Endothelial cell of umbilical vein (primary cell): ENCODE measurements around the gene GDI2. TPM values are rescaled to one million over a fixed set of nuclear protein-coding genes. Genes with fewer than 3 reads are reported as not detected.

Experiments
- BruUV-seq: library from RNA; stranded (reverse); fragments of 400-500 nt; replicated peaks from 2 replicates; lab custom pipeline; 2021; lab: Mats Ljungman, UMichigan
- CTCF ChIA-PET: fragments of 300-600, 350-600 bp; sonication (Branson Sonifier 250); formaldehyde crosslinking; loops from one replicate; lab custom pipeline; 2021; ENCODE audit warnings: antibody characterized with exemption, inconsistent platforms; lab: Charles Lee
- POLR2A ChIA-PET: fragments of 300-600, 350-600 bp; sonication (Branson Sonifier 250); formaldehyde crosslinking; loops from one replicate; lab custom pipeline; 2021; ENCODE audit warnings: antibody characterized with exemption, inconsistent platforms; lab: Charles Lee
- DNase-seq: peaks from one replicate; pipeline ENCODE4 v3.0.0-alpha.2; 2011; ENCODE audit warnings: low read depth, low spot score
- FAIRE-seq: peaks from 2 replicates; lab custom pipeline; 2011; peaks lifted over from hg19 to GRCh38; lab: Jason Lieb, UNC
- H2AFZ ChIP-seq: 2 replicates; pipeline ENCODE4 v1.6.0; 2012; ENCODE audit warnings: low read depth, low read length, control low read depth, inconsistent platforms
- H3K27ac ChIP-seq: 2 replicates; pipeline ENCODE4 v1.5.1; 2011; ENCODE audit warnings: low read depth, mild to moderate bottlenecking, control low read depth, low read length, moderate library complexity; ENCODE audit not compliant: insufficient read depth
- H3K27me3 ChIP-seq, 2 experiments: 2 replicates each; pipeline versions ENCODE4 v1.6.0 to v1.6.1; 2011; ENCODE audit warnings: low read length in 2 of 2, mixed read lengths in 1 of 2; ENCODE audit not compliant: control insufficient read depth in 2 of 2, insufficient read depth in 2 of 2
- H3K36me3 ChIP-seq, 2 experiments: 2 replicates in 1 of 2; 3 replicates in 1 of 2; pipeline ENCODE4 v1.5.1; 2011; ENCODE audit warnings: low read length in 2 of 2, mild to moderate bottlenecking in 1 of 2, moderate library complexity in 1 of 2; ENCODE audit not compliant: control insufficient read depth in 2 of 2, insufficient read depth in 2 of 2; ENCODE audit errors: extremely low read depth in 1 of 2
- H3K4me1 ChIP-seq: 3 replicates; pipeline ENCODE4 v1.5.1; 2011; ENCODE audit warnings: mild to moderate bottlenecking, low read length; ENCODE audit not compliant: control insufficient read depth, insufficient read depth; ENCODE audit errors: extremely low read depth
- H3K4me2 ChIP-seq: 2 replicates; pipeline ENCODE4 v1.6.1; 2011; ENCODE audit warnings: low read length, control low read depth, mixed read lengths; ENCODE audit not compliant: insufficient read depth
- H3K4me3 ChIP-seq, 3 experiments: fragments of 200-600 bp in 1 of 3; sonication (generic), shearing (Covaris generic) in 1 of 3; replicated peaks in 1 of 3; 2 replicates each; pipeline ENCODE4 v1.5.1; 2011 to 2016; ENCODE audit warnings: control low read depth in 3 of 3, low read length in 3 of 3, mild to moderate bottlenecking in 2 of 3, inconsistent platforms in 1 of 3, low read depth in 1 of 3, moderate library complexity in 1 of 3; ENCODE audit not compliant: insufficient read depth in 1 of 3
- H3K79me2 ChIP-seq: 2 replicates; pipeline ENCODE4 v1.6.0; 2012; ENCODE audit warnings: low read length, inconsistent platforms; ENCODE audit not compliant: control insufficient read depth, insufficient read depth
- H3K9ac ChIP-seq: replicated peaks from 2 replicates; pipeline ENCODE3; 2011; ENCODE audit warnings: low read length, control low read depth; ENCODE audit not compliant: insufficient read depth; ENCODE audit errors: extremely low read depth
- H3K9me1 ChIP-seq: replicated peaks from 3 replicates; pipeline ENCODE4 v1.6.0; 2011; ENCODE audit warnings: mild to moderate bottlenecking, low read length; ENCODE audit not compliant: control insufficient read depth, insufficient read depth; ENCODE audit errors: extremely low read depth
- H3K9me3 ChIP-seq: replicated peaks from 2 replicates; pipeline ENCODE4 v1.5.1; 2012; ENCODE audit warnings: low read length, inconsistent platforms; ENCODE audit not compliant: control insufficient read depth, insufficient read depth
- H4K20me1 ChIP-seq: replicated peaks from 2 replicates; pipeline ENCODE3; 2011; ENCODE audit warnings: mild to moderate bottlenecking, low read length; ENCODE audit not compliant: control insufficient read depth, insufficient read depth; ENCODE audit errors: extremely low read depth
- EZH2 ChIP-seq: IDR thresholded peaks from 2 replicates; pipeline ENCODE4 v1.6.1; 2012; ENCODE audit warnings: borderline replicate concordance, low read depth, mild to moderate bottlenecking, moderate library complexity, low read length, inconsistent platforms; ENCODE audit not compliant: severe bottlenecking
- POLR2A ChIP-seq: IDR thresholded peaks from 2 replicates; pipeline ENCODE4 v1.6.1; 2012; ENCODE audit warnings: low read depth, mild to moderate bottlenecking, control low read depth, low read length
- POLR2AphosphoS5 ChIP-seq: IDR thresholded peaks from 2 replicates; pipeline ENCODE4 v1.6.1; 2012; ENCODE audit warnings: low read depth, mild to moderate bottlenecking, control low read depth, low read length, moderate library complexity; ENCODE audit not compliant: insufficient read depth
- dilution Hi-C: fragments of 300-500 bp; cut with MboI; formaldehyde crosslinking; loops from one replicate; pipeline ENCODE4 v1.15.0; 2019; ENCODE audit warnings: low sequenced_read_pairs; ENCODE audit not compliant: extremely low pct_ligation_motif_present
- intact Hi-C: fragments of 100-400 bp; cut with micrococcal nuclease; formaldehyde crosslinking; loops from one replicate; pipeline ENCODE4 v1.10.0; 2022
- polyA plus RNA-seq, 4 experiments: library from polyadenylated mRNA; depleted of rRNA in 3 of 4; stranded (reverse) in 3 of 4; unstranded in 1 of 4; fragments of >200 nt; gene quantifications; 2 replicates each; pipeline versions ENCODE4 v1.2.1 to v1.2.3, GENCODE V29; 2011 to 2012; ENCODE audit warnings: missing spikeins in 1 of 4
- total RNA-seq: library from RNA; stranded (reverse); gene quantifications from 2 replicates; pipeline ENCODE4 v1.2.3, GENCODE V29; 2021
- TF ChIP-seq, protein P1 (sequence below): IDR thresholded peaks from 2 replicates; pipeline ENCODE4 v1.6.1; 2011; ENCODE audit not compliant: insufficient read depth, insufficient read length
- TF ChIP-seq, protein P2 (sequence below), 2 donors: IDR thresholded peaks; 1 replicate in 1 of 2; 2 replicates in 1 of 2; pipeline ENCODE4 v1.5.1; 2011; ENCODE audit warnings: low read length in 2 of 2, mild to moderate bottlenecking in 2 of 2, moderate library complexity in 2 of 2, control low read depth in 1 of 2, inconsistent platforms in 1 of 2, low read depth in 1 of 2; ENCODE audit not compliant: insufficient read depth in 1 of 2; ENCODE audit errors: extremely low read depth in 1 of 2

GDI2 gene
- total and polyA plus RNA-seq, 2 donors (not counting 3 experiments of a cell fraction or from before 2014, with no cell fraction given), result 154 to 307 TPM

- no peak for FAIRE-seq
- dilution Hi-C loops, result no loop called here
- POLR2A ChIA-PET, result no interaction called here
These were observed 93.1 kb downstream of the GDI2 start for GRCh38 chr10:5720182-5720581.

DNA sequence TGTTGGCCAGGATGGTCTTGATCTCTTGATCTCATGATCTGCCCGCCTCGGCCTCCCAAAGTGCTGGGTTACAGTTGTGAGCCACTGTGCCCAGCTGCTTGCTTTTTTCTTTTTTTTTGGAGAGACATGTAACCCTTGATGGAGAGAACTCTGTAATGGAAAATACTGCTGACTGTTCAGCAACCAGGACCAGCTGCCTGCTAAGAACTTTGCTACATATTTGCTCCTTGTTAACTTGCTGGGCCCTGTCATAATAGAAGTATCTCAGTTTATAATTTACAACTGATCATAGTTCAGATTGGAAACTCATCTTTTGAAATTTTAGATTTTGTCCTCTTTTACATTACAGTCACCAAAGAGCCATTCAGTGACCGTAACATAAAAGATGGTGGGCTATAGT lies 93.7 kb downstream of the GDI2 start:
- dilution Hi-C loops, result no loop called here
- H3K79me2 ChIP-seq, result peaks cover 23% of the 10 kb centered on the region
- no peak overlapping the region for H3K27ac ChIP-seq
- TF ChIP-seq, protein P1, sequence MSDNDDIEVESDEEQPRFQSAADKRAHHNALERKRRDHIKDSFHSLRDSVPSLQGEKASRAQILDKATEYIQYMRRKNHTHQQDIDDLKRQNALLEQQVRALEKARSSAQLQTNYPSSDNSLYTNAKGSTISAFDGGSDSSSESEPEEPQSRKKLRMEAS, result no peak
- TF ChIP-seq POLR2AphosphoS5, result no peak
- H3K4me1 ChIP-seq, result no peaks in the 10 kb centered on the region
- intact Hi-C loops, result no loop called here
- no peak overlapping the region for H3K4me2 ChIP-seq
- H3K9me3 ChIP-seq, result no peaks in the 10 kb centered on the region
- H3K9ac ChIP-seq, result no peak overlapping the region
- BruUV-seq, result no TSS peak
- ChIA-PET POLR2A (no interaction called here), CTCF (no interaction called here)
- peaks cover 0 to 2% of the 10 kb centered on the region in 2 experiments for H3K36me3 ChIP-seq
- DNase-seq (no peak), FAIRE-seq (no peak)
- no peaks in the 10 kb centered on the region for H3K9me1 ChIP-seq
- no peaks in the 10 kb centered on the region for H4K20me1 ChIP-seq
- H3K27me3 ChIP-seq, result no peaks in the 10 kb centered on the region
- H2AFZ ChIP-seq, result no peak overlapping the region
- no peak overlapping the region for H3K4me3 ChIP-seq

More at GRCh38 chr10:5720182-5720581, 93.1 kb downstream of the GDI2 start:
- Histone ChIP-seq H4K20me1 (no peaks in the 10 kb centered on the region), H3K27me3 (no peaks in the 10 kb centered on the region), H3K27ac (no peak overlapping the region), H3K9me1 (no peaks in the 10 kb centered on the region), H3K4me3 (no peak overlapping the region), H3K79me2 (peaks cover 19% of the 10 kb centered on the region), H3K4me1 (no peaks in the 10 kb centered on the region), H3K9me3 (no peaks in the 10 kb centered on the region), H2AFZ (no peak overlapping the region), H3K9ac (no peak overlapping the region), H3K4me2 (no peak overlapping the region), H3K36me3 (peaks cover 0 to 2% of the 10 kb centered on the region in 2 experiments)
- TF ChIP-seq EZH2, result no peak
- no peak for TF ChIP-seq POLR2A
- TF ChIP-seq, protein P2, sequence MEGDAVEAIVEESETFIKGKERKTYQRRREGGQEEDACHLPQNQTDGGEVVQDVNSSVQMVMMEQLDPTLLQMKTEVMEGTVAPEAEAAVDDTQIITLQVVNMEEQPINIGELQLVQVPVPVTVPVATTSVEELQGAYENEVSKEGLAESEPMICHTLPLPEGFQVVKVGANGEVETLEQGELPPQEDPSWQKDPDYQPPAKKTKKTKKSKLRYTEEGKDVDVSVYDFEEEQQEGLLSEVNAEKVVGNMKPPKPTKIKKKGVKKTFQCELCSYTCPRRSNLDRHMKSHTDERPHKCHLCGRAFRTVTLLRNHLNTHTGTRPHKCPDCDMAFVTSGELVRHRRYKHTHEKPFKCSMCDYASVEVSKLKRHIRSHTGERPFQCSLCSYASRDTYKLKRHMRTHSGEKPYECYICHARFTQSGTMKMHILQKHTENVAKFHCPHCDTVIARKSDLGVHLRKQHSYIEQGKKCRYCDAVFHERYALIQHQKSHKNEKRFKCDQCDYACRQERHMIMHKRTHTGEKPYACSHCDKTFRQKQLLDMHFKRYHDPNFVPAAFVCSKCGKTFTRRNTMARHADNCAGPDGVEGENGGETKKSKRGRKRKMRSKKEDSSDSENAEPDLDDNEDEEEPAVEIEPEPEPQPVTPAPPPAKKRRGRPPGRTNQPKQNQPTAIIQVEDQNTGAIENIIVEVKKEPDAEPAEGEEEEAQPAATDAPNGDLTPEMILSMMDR (IDR thresholded peaks at IDR 0.05; ENCODE audit: extremely low read depth in 1 of 2, insufficient read depth in 1 of 2, low read depth in 1 of 2, low read length in 2 of 2), result no peak
- TF ChIP-seq, protein P1, result no peak
- BruUV-seq, result no TSS peak
- no peak for DNase-seq
- CTCF ChIA-PET, result no interaction called here
- intact Hi-C loops, result no loop called here

Other genes starting within 250 kb of the GDI2 start
- gene ASB13, start 146.8 kb downstream of the GDI2 start, total RNA-seq, result 7.3 and 7.9 TPM in 2 replicates
- gene ASB13, start 146.8 kb downstream of the GDI2 start, polyA plus RNA-seq, result 5.5 and 6.3 TPM in 2 replicates
- gene TASOR2, start 128.6 kb downstream of the GDI2 start, total RNA-seq, result 48.9 and 49.9 TPM in 2 replicates
- gene TASOR2, start 128.6 kb downstream of the GDI2 start, polyA plus RNA-seq, result 10.0 and 13.6 TPM in 2 replicates
- 4.4 and 6.9 TPM in 2 replicates for gene ANKRD16, start 76.5 kb upstream of the GDI2 start, total RNA-seq
- gene ANKRD16, start 76.5 kb upstream of the GDI2 start, polyA plus RNA-seq, result 8.0 and 9.4 TPM in 2 replicates
- gene FBH1, start 76.8 kb upstream of the GDI2 start, total RNA-seq, result 86.1 and 97.0 TPM in 2 replicates
- gene FBH1, start 76.8 kb upstream of the GDI2 start, polyA plus RNA-seq, result 66.1 and 71.4 TPM in 2 replicates
- 16.1 and 18.8 TPM in 2 replicates for gene IL15RA, start 164.1 kb upstream of the GDI2 start, total RNA-seq
- gene IL15RA, start 164.1 kb upstream of the GDI2 start, polyA plus RNA-seq, result 20.6 and 25.1 TPM in 2 replicates
- not detected in 2 replicates for gene IL2RA, start 248.9 kb upstream of the GDI2 start, total RNA-seq
- not detected in 2 replicates for gene IL2RA, start 248.9 kb upstream of the GDI2 start, polyA plus RNA-seq